KOPT-K1 (cell line): ENCODE measurements around the gene TNFRSF18.

Experiments
- H3K27ac ChIP-seq: fragments of 200-600 bp; sonication (generic); 2 replicates; pipeline ENCODE4 v1.5.1; 2016; ENCODE audit warnings: antibody characterized with exemption, mild to moderate bottlenecking, low read depth, low read length; ENCODE audit not compliant: poor library complexity, severe bottlenecking
- H3K36me3 ChIP-seq: fragments of 200-600 bp; sonication (generic); 2 replicates; pipeline ENCODE4 v1.5.1; 2017; ENCODE audit warnings: antibody characterized with exemption, mild to moderate bottlenecking, low read length, moderate library complexity; ENCODE audit not compliant: insufficient read depth
- H3K9me3 ChIP-seq: fragments of 200-600 bp; sonication (generic); 2 replicates; pipeline ENCODE4 v1.5.1; 2017; ENCODE audit warnings: antibody characterized with exemption, low read length, mild to moderate bottlenecking; ENCODE audit not compliant: insufficient read depth, poor library complexity, severe bottlenecking

The TNFRSF18 gene

GRCh38 chr1:1244192-1244811 is 37.9 kb upstream of the TNFRSF18 start:
- H3K27ac ChIP-seq = no peak overlapping the region
- H3K9me3 ChIP-seq = no peaks in the 10 kb centered on the region
- H3K36me3 ChIP-seq = no peaks in the 10 kb centered on the region

GRCh38 chr1:1243807-1244191 is 37.4 kb upstream of the TNFRSF18 start:
- H3K36me3 ChIP-seq = no peaks in the 10 kb centered on the region
- no peaks in the 10 kb centered on the region for H3K9me3 ChIP-seq
- H3K27ac ChIP-seq = no peak overlapping the region

GRCh38 chr1:1243266-1243660 is 36.9 kb upstream of the TNFRSF18 start:
- no peak overlapping the region for H3K27ac ChIP-seq
- no peaks in the 10 kb centered on the region for H3K36me3 ChIP-seq
- H3K9me3 ChIP-seq = no peaks in the 10 kb centered on the region

GRCh38 chr1:1242461-1243265 is 36.3 kb upstream of the TNFRSF18 start:
- Histone ChIP-seq H3K9me3 (no peaks in the 10 kb centered on the region), H3K36me3 (no peaks in the 10 kb centered on the region), H3K27ac (no peak overlapping the region)

- H3K9me3 ChIP-seq = no peaks in the 10 kb centered on the region
- no peaks in the 10 kb centered on the region; the same call in 1 of the 2 replicates for H3K36me3 ChIP-seq
- H3K27ac ChIP-seq = no peak overlapping the region
Measured at GRCh38 chr1:1241588-1242219, 35.3 kb upstream of the TNFRSF18 start.

- no peaks in the 10 kb centered on the region for H3K9me3 ChIP-seq
Measured at GRCh38 chr1:1240822-1241587, 34.6 kb upstream of the TNFRSF18 start.

GRCh38 chr1:1240348-1240732 is 33.9 kb upstream of the TNFRSF18 start:
- H3K9me3 ChIP-seq = no peaks in the 10 kb centered on the region
- no peak overlapping the region for H3K27ac ChIP-seq
- peaks cover under 1% of the 10 kb centered on the region; the same call in 1 of the 2 replicates for H3K36me3 ChIP-seq

More at GRCh38 chr1:1240822-1241587, 34.6 kb upstream of the TNFRSF18 start:
- Histone ChIP-seq H3K27ac (no peak overlapping the region), H3K36me3 (no peaks in the 10 kb centered on the region; the same call in 1 of the 2 replicates)

GRCh38 chr1:1239614-1240347 is 33.4 kb upstream of the TNFRSF18 start:
- H3K9me3 ChIP-seq = no peaks in the 10 kb centered on the region
- H3K36me3 ChIP-seq = peaks cover 6% of the 10 kb centered on the region; the same call in 1 of the 2 replicates
- H3K27ac ChIP-seq = no peak overlapping the region

- H3K9me3 ChIP-seq = no peaks in the 10 kb centered on the region
- peaks cover 12% of the 10 kb centered on the region; the same call in 1 of the 2 replicates for H3K36me3 ChIP-seq
- H3K27ac ChIP-seq = no peak overlapping the region
Measured at GRCh38 chr1:1239227-1239613, 32.8 kb upstream of the TNFRSF18 start.

GRCh38 chr1:1238702-1239178 is 32.3 kb upstream of the TNFRSF18 start:
- Histone ChIP-seq H3K9me3 (no peaks in the 10 kb centered on the region), H3K27ac (no peak overlapping the region), H3K36me3 (peaks cover 14% of the 10 kb centered on the region; the same call in 1 of the 2 replicates)

- no peaks in the 10 kb centered on the region for H3K9me3 ChIP-seq
- H3K36me3 ChIP-seq = peaks cover 14% of the 10 kb centered on the region; the same call in 1 of the 2 replicates
- no peak overlapping the region for H3K27ac ChIP-seq
Measured at GRCh38 chr1:1237874-1238701, 31.7 kb upstream of the TNFRSF18 start.

GRCh38 chr1:1236945-1237873 is 30.8 kb upstream of the TNFRSF18 start:
- no peaks in the 10 kb centered on the region for H3K9me3 ChIP-seq
- H3K36me3 ChIP-seq = peaks cover 14% of the 10 kb centered on the region; the same call in 1 of the 2 replicates
- no peak overlapping the region for H3K27ac ChIP-seq
